Liver (tissue), 9 donors: ENCODE data around the gene RRP8. TPM values are rescaled to one million over a fixed set of nuclear protein-coding genes. Genes with fewer than 3 reads are reported as not detected.
A peak's percentile ranks its signal among the peaks of the same experiment; 100 is the strongest.

Experiments
- DNase-seq: peaks from one replicate; pipeline ENCODE4 v3.0.0-alpha.2; 2017; ENCODE audit warnings: low spot score
- H3K27ac ChIP-seq, 2 donors: one replicate each; pipeline ENCODE4 v1.7.0; 2013; ENCODE audit warnings: inconsistent platforms in 2 of 2, low read length in 2 of 2, control low read depth in 1 of 2, low read depth in 1 of 2, mild to moderate bottlenecking in 1 of 2
- H3K27me3 ChIP-seq, 4 donors: one replicate each; pipeline versions ENCODE4 v1.6.1 to v1.7.0; 2013; ENCODE audit warnings: low read length in 3 of 4, inconsistent platforms in 1 of 4, mild to moderate bottlenecking in 1 of 4, moderate library complexity in 1 of 4; ENCODE audit not compliant: control insufficient read depth in 4 of 4, insufficient read depth in 4 of 4
- H3K36me3 ChIP-seq, 4 donors: one replicate each; pipeline versions ENCODE4 v1.6.1 to v1.7.0; 2013; ENCODE audit warnings: low read length in 3 of 4, mild to moderate bottlenecking in 3 of 4, low read depth in 1 of 4, moderate library complexity in 1 of 4; ENCODE audit not compliant: control insufficient read depth in 4 of 4, insufficient read depth in 3 of 4
- H3K4me1 ChIP-seq, 4 donors: one replicate each; pipeline versions ENCODE4 v1.6.1 to v1.7.0; 2013; ENCODE audit warnings: low read length in 3 of 4, mild to moderate bottlenecking in 3 of 4, moderate library complexity in 1 of 4; ENCODE audit not compliant: control insufficient read depth in 4 of 4, insufficient read depth in 4 of 4
- H3K4me3 ChIP-seq, 3 donors: one replicate each; pipeline versions ENCODE4 v1.6.1 to v1.7.0; 2013; ENCODE audit warnings: low read length in 3 of 3, control low read depth in 1 of 3, low read depth in 1 of 3, mild to moderate bottlenecking in 1 of 3
- H3K9ac ChIP-seq, 2 donors: one replicate each; pipeline ENCODE4 v1.7.0; 2013; ENCODE audit warnings: low read length in 2 of 2, mild to moderate bottlenecking in 2 of 2, moderate library complexity in 2 of 2, control low read depth in 1 of 2, low read depth in 1 of 2
- H3K9me3 ChIP-seq, 4 donors: one replicate each; pipeline versions ENCODE4 v1.6.1 to v1.7.0; 2013; ENCODE audit warnings: low read length in 3 of 4; ENCODE audit not compliant: control insufficient read depth in 4 of 4
- ATF3 ChIP-seq: IDR thresholded peaks from 2 replicates; pipeline ENCODE4 v1.6.1; 2016; ENCODE audit warnings: antibody characterized with exemption
- CTCF ChIP-seq: fragments of 150-350 bp; IDR thresholded peaks from 2 replicates; pipeline ENCODE4 v1.5.1; 2017; ENCODE audit warnings: improper control_type of control experiment, low read depth, low read length; ENCODE audit not compliant: missing input control
- EGR1 ChIP-seq, 2 donors: IDR thresholded peaks; 2 replicates each; pipeline ENCODE4 v1.6.1; 2016 to 2018; ENCODE audit warnings: antibody characterized with exemption in 2 of 2, low read depth in 2 of 2
- FOXA1 ChIP-seq: IDR thresholded peaks from 2 replicates; pipeline ENCODE4 v1.6.1; 2016; ENCODE audit warnings: antibody characterized with exemption
- FOXA2 ChIP-seq: IDR thresholded peaks from 2 replicates; pipeline ENCODE4 v1.6.1; 2016; ENCODE audit warnings: antibody characterized with exemption
- GABPA ChIP-seq, 2 donors: IDR thresholded peaks in 1 of 2; conservative IDR thresholded peaks in 1 of 2; 2 replicates each; pipeline ENCODE4 v1.6.1; 2016; ENCODE audit warnings: antibody characterized with exemption in 2 of 2, mild to moderate bottlenecking in 1 of 2, moderate library complexity in 1 of 2
- HNF4A ChIP-seq, 2 donors: conservative IDR thresholded peaks; 2 replicates each; pipeline ENCODE4 v1.6.1; 2016; ENCODE audit warnings: antibody characterized with exemption in 2 of 2, mild to moderate bottlenecking in 2 of 2
- HNF4G ChIP-seq: IDR thresholded peaks from 2 replicates; pipeline ENCODE4 v1.6.1; 2016; ENCODE audit warnings: antibody characterized with exemption
- JUND ChIP-seq, 2 donors: IDR thresholded peaks; 2 replicates each; pipeline ENCODE4 v1.6.1; 2016; ENCODE audit warnings: antibody characterized with exemption in 2 of 2
- MAX ChIP-seq: IDR thresholded peaks from 2 replicates; pipeline ENCODE4 v1.6.1; 2016; ENCODE audit warnings: antibody characterized with exemption
- NR2F2 ChIP-seq: IDR thresholded peaks from 2 replicates; pipeline ENCODE4 v1.6.1; 2016; ENCODE audit warnings: antibody characterized with exemption
- RAD21 ChIP-seq, 2 donors: IDR thresholded peaks; 2 replicates each; pipeline ENCODE4 v1.6.1; 2016; ENCODE audit warnings: antibody characterized with exemption in 2 of 2, mild to moderate bottlenecking in 2 of 2
- REST ChIP-seq: IDR thresholded peaks from 2 replicates; pipeline ENCODE4 v1.6.1; 2016; ENCODE audit warnings: antibody characterized with exemption, mild to moderate bottlenecking
- RXRA ChIP-seq, 2 donors: IDR thresholded peaks; 2 replicates each; pipeline ENCODE4 v1.6.1; 2017 to 2018; ENCODE audit warnings: antibody characterized with exemption in 2 of 2, mild to moderate bottlenecking in 1 of 2
- SP1 ChIP-seq: IDR thresholded peaks from 2 replicates; pipeline ENCODE4 v1.6.1; 2018; ENCODE audit warnings: antibody characterized with exemption, mild to moderate bottlenecking
- TAF1 ChIP-seq: conservative IDR thresholded peaks from 2 replicates; pipeline ENCODE4 v1.6.1; 2016; ENCODE audit warnings: antibody characterized with exemption, mild to moderate bottlenecking
- YY1 ChIP-seq: IDR thresholded peaks from 2 replicates; pipeline ENCODE4 v1.6.1; 2016; ENCODE audit warnings: antibody characterized with exemption, mild to moderate bottlenecking
- ZBTB33 ChIP-seq: IDR thresholded peaks from 2 replicates; pipeline ENCODE4 v1.6.1; 2016; ENCODE audit warnings: antibody characterized with exemption
- WGBS: extraction: QIAGEN DNeasy Blood & Tissue Kit; methylation state at CpG from one replicate; pipeline ENCODE4 v1.1.7; 2013; 5-methylcytosine and 5-hydroxymethylcytosine counted together
- polyA plus RNA-seq, 2 donors: library from polyadenylated mRNA; stranded (reverse) in 1 of 2; unstranded in 1 of 2; fragments of 200-250 nt in 1 of 2; fragments of >200 nt in 1 of 2; fragmentation: Nextera tagmentation in 1 of 2; extraction: Ambion mirVana in 1 of 2; gene quantifications; one replicate each; pipeline versions ENCODE4 v1.2.1 to v1.2.3, GENCODE V29; 2013 to 2015
- total RNA-seq, 2 donors: library from RNA; depleted of rRNA; stranded (reverse); fragments of >200 nt; gene quantifications; one replicate each; pipeline ENCODE4 v1.2.3, GENCODE V29; 2014
- donor health status: healthy.
- donor health status: healthy.
- donor health status: healthy.
- donor health status: healthy.
- donor health status: healthy.

RRP8 gene
- total and polyA plus RNA-seq, 4 donors: 10.3 to 12.6 (median 11.2) TPM

- peaks cover 8 to 45% (median 34%) of the 10 kb centered on the region in 4 donors for H3K4me1 ChIP-seq
- H3K9ac ChIP-seq: no peak overlapping the region
- 96% methylated on average over 1 of the region's 1 CpG for WGBS
- no peaks in the 10 kb centered on the region for H3K27me3 ChIP-seq
- no peak overlapping the region for H3K27ac ChIP-seq
- peak; percentile 17 for DNase-seq
- H3K36me3 ChIP-seq: peaks cover 3 to 42% (median 25%) of the 10 kb centered on the region in 4 donors
- H3K4me3 ChIP-seq: no peak overlapping the region
- H3K9me3 ChIP-seq: no peaks in the 10 kb centered on the region
- TF ChIP-seq YY1 (no peak), JUND (IDR thresholded peaks at IDR 0.05) (no peak), RXRA (IDR thresholded peaks at IDR 0.05) (no peak)
Observed at GRCh38 chr11:6599449-6599848, 4.0 kb downstream of the RRP8 start.

- Histone ChIP-seq H3K4me3 (no peak overlapping the region), H3K9ac (no peak overlapping the region), H3K27ac (peak overlapping the region; percentile 19 to 68), H3K9me3 (no peaks in the 10 kb centered on the region), H3K4me1 (peaks cover 8 to 41% (median 32%) of the 10 kb centered on the region in 4 donors), H3K27me3 (no peaks in the 10 kb centered on the region), H3K36me3 (peaks cover 3 to 48% (median 29%) of the 10 kb centered on the region in 4 donors)
- peak; percentile 32 for DNase-seq
- 38% methylated on average over 3 of the region's 3 CpGs for WGBS
- TF ChIP-seq GABPA (IDR thresholded peaks at IDR 0.05 in 1 of 2, conservative IDR thresholded peaks at IDR 0.05 in 1 of 2) (peak in 1 of 2 donors; percentile 39), ATF3 (no peak), TAF1 (no peak), FOXA1 (no peak), NR2F2 (no peak), CTCF (no peak), SP1 (peak; percentile 75), ZBTB33 (no peak), RAD21 (IDR thresholded peaks at IDR 0.05) (peak; percentile 33 to 48), MAX (peak; percentile 74), REST (peak; percentile 59), JUND (IDR thresholded peaks at IDR 0.05) (peak in 1 of 2 donors; percentile 67), FOXA2 (no peak), YY1 (peak; percentile 73), HNF4G (peak; percentile 55), RXRA (IDR thresholded peaks at IDR 0.05) (peak; percentile 49 to 60), EGR1 (IDR thresholded peaks at IDR 0.05; ENCODE audit: low read depth in 2 of 2) (peak in 1 of 2 donors; percentile 19), HNF4A (conservative IDR thresholded peaks at IDR 0.05) (peak; percentile 86)
Observed at GRCh38 chr11:6598555-6598954, 4.9 kb downstream of the RRP8 start.
